ENCODE measurements around the gene RAC2.
"Not testable (repeated sequence)": the region's sequence is repeated elsewhere in the genome, so short reads cannot be mapped to it uniquely, and the experiment has no call there.

RAC2 gene

GRCh38 chr22:37205046-37205445, 39.0 kb downstream of the RAC2 start:
- no peak for TF ChIP-seq CTCF (IDR thresholded peaks at IDR 0.05; ENCODE audit: low read depth, low read length)
- H3K4me3 ChIP-seq (ENCODE audit: low read depth, low read length): no peak overlapping the region

- TF ChIP-seq CTCF (IDR thresholded peaks at IDR 0.05; ENCODE audit: low read depth, low read length): no peak
- H3K4me3 ChIP-seq (ENCODE audit: low read depth, low read length): no peak overlapping the region
Measured at GRCh38 chr22:37204045-37204655, 39.9 kb downstream of the RAC2 start.

GRCh38 chr22:37203354-37204044, 40.6 kb downstream of the RAC2 start:
- H3K4me3 ChIP-seq (ENCODE audit: low read depth, low read length): no peak overlapping the region
- TF ChIP-seq CTCF (IDR thresholded peaks at IDR 0.05; ENCODE audit: low read depth, low read length): no peak

- no peak overlapping the region for H3K4me3 ChIP-seq (ENCODE audit: low read depth, low read length)
- TF ChIP-seq CTCF (IDR thresholded peaks at IDR 0.05; ENCODE audit: low read depth, low read length): no peak
Measured at GRCh38 chr22:37202716-37203115, 41.4 kb downstream of the RAC2 start.

- H3K4me3 ChIP-seq (ENCODE audit: low read depth, low read length): no peak overlapping the region
- no peak for TF ChIP-seq CTCF (IDR thresholded peaks at IDR 0.05; ENCODE audit: low read depth, low read length)
Measured at GRCh38 chr22:37202001-37202555, 42.0 kb downstream of the RAC2 start.

GRCh38 chr22:37201443-37201820, 42.6 kb downstream of the RAC2 start:
- not testable (repeated sequence) for H3K4me3 ChIP-seq (ENCODE audit: low read depth, low read length)

GRCh38 chr22:37199760-37200108, 44.3 kb downstream of the RAC2 start:
- no peak for TF ChIP-seq CTCF (IDR thresholded peaks at IDR 0.05; ENCODE audit: low read depth, low read length)
- peak overlapping the region; percentile 41 for H3K4me3 ChIP-seq (ENCODE audit: low read depth, low read length)
